ENCODE data around the gene FBXO24. TPM values are rescaled to one million over a fixed set of nuclear protein-coding genes. Genes with fewer than 3 reads are reported as not detected.

The FBXO24 gene
- not detected for total RNA-seq

DNA sequence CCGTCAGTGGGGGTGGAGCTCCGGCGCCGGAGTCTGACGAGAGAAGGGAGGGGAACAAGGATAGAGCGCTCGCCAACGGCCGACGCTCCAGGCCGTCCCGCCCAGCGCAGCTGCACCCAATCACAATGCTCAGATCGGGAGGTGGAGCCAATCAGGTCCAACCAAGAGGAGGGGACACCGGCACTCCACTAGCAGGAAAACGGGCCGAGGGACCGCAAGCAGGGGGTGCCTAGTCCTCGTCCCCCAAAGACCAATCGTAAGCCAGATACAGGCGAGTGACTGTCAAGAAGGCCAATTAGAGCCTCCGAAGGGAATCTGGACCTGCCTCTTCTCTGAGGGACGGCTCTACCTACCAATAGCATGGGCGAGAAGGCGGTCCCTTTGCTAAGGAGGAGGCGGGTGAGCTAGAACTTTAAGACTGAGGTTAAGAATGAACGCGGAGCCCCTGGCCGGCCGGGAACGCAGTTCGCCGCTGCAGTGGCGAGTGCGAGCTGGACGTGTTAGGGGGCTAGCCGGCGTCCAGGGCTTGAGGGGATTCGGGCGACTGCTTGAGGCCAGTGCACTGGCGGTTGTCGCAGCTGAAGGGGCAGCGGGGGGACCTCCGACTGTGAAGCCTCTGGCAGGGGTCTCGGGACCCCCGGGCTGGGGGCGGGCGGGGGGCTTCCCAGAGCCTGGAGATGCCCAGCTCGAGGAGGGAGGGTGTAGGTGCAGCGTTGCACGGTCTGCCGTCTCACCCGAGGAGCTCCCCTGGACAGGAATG lies at the start of gene FBXO24:
FBXO24 (plus strand) TSS at position 63 of the 760 bp plus-strand sequence; CDS start at position 361, 298 bp downstream.

GRCh38 chr7:100538654-100539435 lies 47.3 kb upstream of the FBXO24 start, which contains the start of gene AGFG2:
Gene AGFG2, plus strand, starts transcription at chr7:100539203. Its CDS starts 144 bp downstream, at chr7:100539347.

GRCh38 chr7:100573691-100574361 lies 12.3 kb upstream of the FBXO24 start, which contains the start of gene SAP25:
Gene SAP25, minus strand, starts transcription at chr7:100573900. Its CDS starts 158 bp downstream, at chr7:100573742.

DNA sequence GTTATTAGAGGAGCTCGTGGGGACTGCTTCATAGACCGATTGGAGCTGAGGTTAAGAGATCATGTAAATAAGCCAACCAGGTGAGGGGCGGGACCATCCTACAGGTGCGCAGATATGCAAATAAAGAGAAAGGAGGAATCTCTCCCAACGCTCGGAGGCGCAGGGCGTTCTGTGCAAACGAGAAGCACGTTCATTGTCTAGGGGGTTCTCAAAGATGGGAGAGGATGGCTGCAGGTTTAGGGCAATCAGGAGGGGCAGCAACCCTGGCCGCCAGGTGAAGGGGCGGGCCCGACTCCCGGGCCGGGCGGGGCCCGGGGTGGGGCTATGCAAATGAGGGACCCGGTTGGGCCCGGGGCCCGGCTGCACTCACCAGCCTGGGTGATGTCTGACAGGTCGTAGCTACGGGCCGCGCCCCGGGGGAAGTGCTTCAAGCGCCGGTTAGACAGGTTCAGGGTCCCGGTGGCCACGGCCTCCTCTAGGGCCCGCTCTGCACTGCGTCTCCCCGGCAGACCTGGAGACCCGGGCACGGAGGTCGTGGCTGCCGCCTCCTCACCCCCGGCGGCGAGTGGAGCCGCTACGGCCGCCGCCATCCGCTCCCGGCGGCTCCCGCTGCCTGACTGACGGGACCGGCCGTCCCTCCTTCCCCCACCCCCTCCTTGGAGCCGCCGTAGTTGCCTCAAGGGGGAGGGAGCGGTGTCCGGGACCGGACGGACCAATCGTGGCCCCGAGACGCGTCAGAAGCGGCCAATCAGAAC lies 440 bp upstream of the FBXO24 start, which contains the start of gene LRCH4:
LRCH4 (minus strand) TSS at position 619 of the 755 bp plus-strand sequence; CDS start at position 590, 29 bp downstream.

GRCh38 chr7:100611983-100612729 lies 26.0 kb downstream of the FBXO24 start, which contains the start of gene MOSPD3:
Gene MOSPD3, plus strand, starts transcription at chr7:100612540. Its CDS starts 252 bp downstream, at chr7:100612792.

DNA sequence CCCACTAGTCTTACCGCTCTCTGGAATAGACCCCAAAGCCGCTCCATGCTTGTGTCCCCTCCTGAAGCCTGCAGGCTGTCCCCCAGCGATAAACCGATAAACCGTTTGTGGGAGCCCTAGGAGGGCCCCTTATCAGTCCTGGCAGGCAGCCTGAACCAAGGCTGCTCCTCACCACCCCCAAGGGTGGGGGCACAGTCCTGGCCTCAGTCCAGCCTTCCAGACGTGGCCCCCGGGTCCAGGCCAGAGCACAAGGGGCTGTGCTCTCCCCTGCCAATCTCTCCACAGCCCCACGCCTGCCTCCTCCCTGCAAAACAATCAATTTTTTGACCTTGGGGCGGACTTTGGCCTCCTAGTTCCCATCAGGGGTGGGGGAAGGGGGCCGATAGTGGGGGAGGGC lies 55.3 kb downstream of the FBXO24 start, which contains the start of gene TFR2:
TFR2 (minus strand) TSS at position 90 of the 397 bp plus-strand sequence; CDS start at position 47, 43 bp downstream.

Small RNAs within 50 kb of the gene (small RNA-seq; reads per million reads assigned to genes)
- not detected for gene SAP25

Other genes starting within 250 kb of the FBXO24 start
- gene PILRB, start 228.2 kb upstream of the FBXO24 start, total RNA-seq: 14.5 TPM
- gene PILRA, start 212.8 kb upstream of the FBXO24 start, total RNA-seq: 1.2 TPM
- 2.1 TPM for gene ZCWPW1, start 157.6 kb upstream of the FBXO24 start, total RNA-seq
- gene MEPCE, start 156.5 kb upstream of the FBXO24 start, total RNA-seq: 27.9 TPM
- gene PPP1R35, start 149.8 kb upstream of the FBXO24 start, total RNA-seq: 7.6 TPM
- not detected for gene SPACDR, start 122.1 kb upstream of the FBXO24 start, total RNA-seq
- gene TSC22D4, start 107.1 kb upstream of the FBXO24 start, total RNA-seq: 33.7 TPM
- gene NYAP1, start 102.4 kb upstream of the FBXO24 start, total RNA-seq: 38.8 TPM
- 6.7 TPM for gene AGFG2, start 47.1 kb upstream of the FBXO24 start, total RNA-seq
- not detected for gene SAP25, start 12.4 kb upstream of the FBXO24 start, total RNA-seq
- gene LRCH4, start 199 bp upstream of the FBXO24 start, total RNA-seq: 11.1 TPM
- 9.0 TPM for gene PCOLCE, start 16.0 kb downstream of the FBXO24 start, total RNA-seq
- gene MOSPD3, start 26.2 kb downstream of the FBXO24 start, total RNA-seq: 11.3 TPM
- gene TFR2, start 55.2 kb downstream of the FBXO24 start, total RNA-seq: 9.2 TPM
- gene ACTL6B, start 70.1 kb downstream of the FBXO24 start, total RNA-seq: 90.4 TPM
- 120 TPM for gene GNB2, start 87.4 kb downstream of the FBXO24 start, total RNA-seq
- 16.4 TPM for gene GIGYF1, start 107.9 kb downstream of the FBXO24 start, total RNA-seq
- gene POP7, start 119.8 kb downstream of the FBXO24 start, total RNA-seq: 38.1 TPM
- not detected for gene EPO, start 134.1 kb downstream of the FBXO24 start, total RNA-seq
- gene ZAN, start 147.3 kb downstream of the FBXO24 start, total RNA-seq: not detected
- gene EPHB4, start 241.2 kb downstream of the FBXO24 start, total RNA-seq: 11.1 TPM